GM18907 (cell line): ENCODE results near the gene SLC9A5.

Experiments used
- ATAC-seq: cut with Tn5 transposase; IDR thresholded peaks from one replicate; pipeline ENCODE4 v1.9.1; 2021; ENCODE audit warnings: mild to moderate bottlenecking, moderate library complexity; ENCODE audit not compliant: unreplicated experiment

The SLC9A5 gene

DNA sequence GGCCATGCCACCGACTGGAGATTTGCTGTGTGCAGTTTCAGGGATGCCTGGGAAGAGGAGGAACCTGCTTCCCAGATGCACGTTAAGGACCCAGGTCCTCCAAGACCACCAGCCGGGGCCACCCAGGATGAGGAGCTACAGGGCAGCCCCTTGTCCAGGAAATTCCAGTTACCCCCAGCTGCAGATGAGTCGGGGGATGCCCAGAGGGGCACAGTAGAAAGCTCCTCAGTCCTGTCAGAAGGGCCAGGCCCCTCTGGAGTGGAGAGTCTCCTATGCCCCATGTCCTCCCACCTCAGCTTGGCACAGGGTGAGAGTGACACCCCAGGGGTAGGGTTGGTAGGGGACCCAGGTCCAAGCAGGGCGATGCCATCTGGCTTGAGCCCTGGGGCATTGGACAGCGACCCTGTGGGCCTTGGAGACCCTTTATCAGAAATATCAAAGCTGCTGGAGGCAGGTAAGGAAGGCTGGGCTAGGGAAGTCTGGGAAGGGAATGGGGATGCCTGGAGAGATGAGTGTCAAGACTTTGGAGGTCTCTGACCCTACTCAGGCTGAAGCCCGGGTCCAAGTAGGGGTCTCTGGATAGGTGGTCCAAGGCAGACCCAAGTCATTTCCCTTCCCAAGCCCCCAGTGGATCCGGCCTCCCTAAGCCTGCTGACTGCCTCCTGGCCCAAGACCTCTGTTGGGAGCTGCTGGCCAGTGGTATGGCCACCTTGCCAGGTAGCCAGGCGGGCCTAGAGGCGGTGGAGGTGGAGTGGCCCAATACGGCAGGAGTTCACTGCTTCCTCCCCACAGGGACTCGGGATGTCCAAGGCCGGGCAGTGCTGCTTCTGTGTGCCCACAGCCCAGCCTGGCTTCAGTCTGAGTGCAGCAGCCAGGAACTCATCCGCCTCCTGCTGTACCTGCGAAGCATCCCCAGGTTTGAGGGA, 31.6 kb downstream of the SLC9A5 start:
- no peak for ATAC-seq

DNA sequence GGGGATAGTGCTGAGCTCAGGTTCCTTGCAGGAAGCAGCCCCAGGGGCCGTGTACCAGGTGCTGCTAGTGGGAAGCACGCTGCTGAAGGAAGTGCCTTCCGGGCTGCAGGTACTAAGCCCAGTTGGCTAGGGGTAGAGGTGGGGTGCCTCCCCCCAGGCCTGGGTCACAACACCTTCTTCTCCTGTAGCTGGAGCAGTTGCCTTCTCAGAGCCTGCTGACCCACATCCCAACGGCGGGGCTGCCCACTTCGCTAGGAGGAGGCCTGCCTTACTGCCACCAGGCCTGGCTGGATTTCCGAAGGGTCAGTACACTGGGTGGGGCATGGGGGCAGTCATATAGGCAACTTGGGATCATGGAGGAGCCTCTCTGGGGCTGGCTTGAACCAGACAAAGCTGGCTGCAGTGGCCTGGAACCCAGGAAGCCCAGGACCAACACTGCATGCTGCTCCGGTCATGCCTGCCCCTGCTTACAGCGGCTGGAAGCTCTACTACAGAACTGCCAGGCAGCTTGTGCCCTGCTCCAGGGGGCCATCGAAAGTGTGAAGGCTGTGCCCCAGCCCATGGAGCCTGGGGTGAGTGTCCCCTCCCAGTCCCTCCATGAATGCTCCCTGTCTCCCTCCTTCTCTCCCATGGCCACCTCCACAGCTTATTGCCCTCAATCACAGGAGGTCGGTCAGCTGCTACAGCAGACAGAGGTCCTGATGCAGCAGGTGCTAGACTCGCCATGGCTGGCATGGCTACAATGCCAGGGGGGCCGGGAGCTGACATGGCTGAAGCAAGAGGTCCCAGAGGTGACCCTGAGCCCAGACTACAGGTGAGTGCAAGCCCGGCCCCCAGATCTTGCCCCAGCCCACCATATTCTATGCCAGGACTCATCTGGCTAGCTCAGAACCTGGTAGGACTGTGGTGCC, 33.0 kb downstream of the SLC9A5 start:
- no peak for ATAC-seq

GRCh38 chr16:67282447-67282805, 33.6 kb downstream of the SLC9A5 start:
- ATAC-seq: no peak

DNA sequence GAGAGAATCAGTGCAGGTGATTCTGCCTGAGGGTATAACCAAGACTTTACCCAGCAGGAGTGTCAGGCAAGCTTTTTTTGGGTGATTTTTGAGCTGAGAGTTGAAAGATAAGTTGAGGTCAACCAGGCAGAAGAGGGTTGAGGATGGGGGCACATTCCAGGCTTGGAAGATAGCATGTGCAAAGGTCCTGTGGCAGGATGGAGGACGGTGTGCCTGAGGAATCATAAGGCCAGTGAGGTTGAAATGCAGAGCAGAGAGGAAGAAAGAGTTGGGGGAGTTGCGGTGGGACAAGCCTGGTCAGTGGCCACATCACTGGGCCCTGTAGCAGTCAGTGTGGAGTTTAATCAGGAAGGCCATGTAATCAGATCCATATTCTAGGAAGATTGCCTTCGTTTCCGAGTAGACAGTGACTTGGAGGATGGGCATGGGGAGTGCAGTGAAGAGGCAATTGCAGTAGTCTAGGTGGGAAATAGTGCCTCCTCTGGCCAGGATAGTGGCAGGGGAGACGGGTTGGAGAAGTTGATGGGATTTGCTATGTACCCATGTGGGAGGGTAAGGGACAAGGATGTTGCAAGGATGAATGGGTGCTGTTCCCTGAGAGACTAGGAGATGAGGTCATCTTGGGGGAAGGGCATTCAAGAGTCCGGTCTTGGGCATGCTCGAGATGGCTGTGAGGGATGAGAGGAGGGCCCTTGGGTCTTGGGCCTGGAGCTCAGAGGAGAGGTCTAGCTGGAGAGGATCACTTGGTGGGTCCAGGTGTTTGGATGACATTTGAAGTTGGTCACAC, 34.5 kb downstream of the SLC9A5 start:
- no peak for ATAC-seq

DNA sequence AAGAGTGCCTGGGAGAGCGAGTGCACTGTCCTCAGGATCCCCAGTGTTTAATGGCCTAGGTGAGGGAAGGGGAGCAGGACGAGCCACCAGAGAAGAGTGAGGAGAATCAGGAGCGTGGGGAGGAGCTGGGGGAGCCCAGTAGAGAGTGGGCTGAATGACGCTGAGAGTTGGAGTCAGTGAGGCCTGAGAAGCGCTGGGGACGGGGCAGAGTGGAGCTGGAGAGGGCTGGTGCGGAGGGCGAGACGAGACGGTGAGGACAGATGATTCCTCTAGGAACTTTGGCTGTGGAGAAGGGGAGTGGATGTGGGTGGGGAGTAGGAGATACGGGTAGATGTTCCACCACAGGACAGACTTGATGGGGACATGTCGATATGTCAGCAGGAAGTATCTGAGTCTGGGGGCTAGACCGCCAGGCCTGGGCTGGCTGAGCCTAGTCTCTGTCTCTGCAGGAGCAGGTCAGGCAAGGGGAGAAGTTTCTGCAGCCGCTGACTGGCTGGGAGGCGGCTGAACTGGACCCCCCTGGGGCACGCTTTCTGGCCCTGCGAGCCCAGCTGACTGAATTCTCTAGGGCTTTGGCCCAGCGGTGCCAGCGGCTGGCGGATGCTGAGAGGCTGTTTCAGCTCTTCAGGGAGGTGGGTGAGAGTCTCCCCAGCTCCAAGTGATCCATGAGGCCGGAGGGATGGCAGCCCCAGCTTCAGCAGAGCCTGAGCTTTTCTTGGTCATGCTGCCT, 35.2 kb downstream of the SLC9A5 start:
- no peak for ATAC-seq

DNA sequence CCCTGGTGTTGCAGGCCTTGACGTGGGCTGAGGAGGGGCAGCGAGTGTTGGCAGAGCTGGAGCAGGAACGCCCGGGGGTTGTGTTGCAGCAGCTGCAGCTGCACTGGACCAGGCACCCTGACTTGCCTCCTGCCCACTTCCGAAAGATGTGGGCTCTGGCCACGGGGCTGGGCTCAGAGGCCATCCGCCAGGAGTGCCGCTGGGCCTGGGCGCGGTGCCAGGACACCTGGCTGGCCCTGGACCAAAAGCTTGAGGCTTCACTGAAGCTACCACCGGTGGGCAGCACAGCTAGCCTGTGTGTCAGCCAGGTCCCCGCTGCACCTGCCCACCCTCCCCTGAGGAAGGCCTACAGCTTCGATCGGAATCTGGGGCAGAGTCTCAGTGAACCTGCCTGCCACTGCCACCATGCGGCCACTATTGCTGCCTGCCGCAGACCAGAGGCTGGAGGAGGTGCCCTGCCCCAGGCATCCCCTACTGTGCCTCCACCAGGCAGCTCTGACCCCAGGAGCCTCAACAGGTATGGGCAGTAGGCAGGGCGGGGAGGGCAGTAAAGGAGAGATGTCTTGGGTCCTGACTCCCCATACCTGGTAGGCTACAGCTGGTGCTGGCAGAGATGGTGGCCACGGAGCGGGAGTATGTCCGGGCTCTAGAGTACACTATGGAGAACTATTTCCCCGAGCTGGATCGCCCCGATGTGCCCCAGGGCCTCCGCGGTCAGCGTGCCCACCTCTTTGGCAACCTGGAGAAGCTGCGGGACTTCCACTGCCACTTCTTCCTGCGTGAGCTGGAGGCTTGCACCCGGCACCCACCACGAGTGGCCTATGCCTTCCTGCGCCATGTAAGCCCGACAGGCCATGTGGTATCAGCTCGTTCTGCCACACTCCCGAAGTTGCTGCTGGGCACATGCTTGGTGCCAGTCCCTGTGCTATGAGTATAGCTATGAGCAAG, 36.2 kb downstream of the SLC9A5 start:
- no peak for ATAC-seq

- no peak for ATAC-seq
Measured at GRCh38 chr16:67286441-67287235, 37.9 kb downstream of the SLC9A5 start.

GRCh38 chr16:67287960-67288359, 39.2 kb downstream of the SLC9A5 start:
- ATAC-seq: no peak

DNA sequence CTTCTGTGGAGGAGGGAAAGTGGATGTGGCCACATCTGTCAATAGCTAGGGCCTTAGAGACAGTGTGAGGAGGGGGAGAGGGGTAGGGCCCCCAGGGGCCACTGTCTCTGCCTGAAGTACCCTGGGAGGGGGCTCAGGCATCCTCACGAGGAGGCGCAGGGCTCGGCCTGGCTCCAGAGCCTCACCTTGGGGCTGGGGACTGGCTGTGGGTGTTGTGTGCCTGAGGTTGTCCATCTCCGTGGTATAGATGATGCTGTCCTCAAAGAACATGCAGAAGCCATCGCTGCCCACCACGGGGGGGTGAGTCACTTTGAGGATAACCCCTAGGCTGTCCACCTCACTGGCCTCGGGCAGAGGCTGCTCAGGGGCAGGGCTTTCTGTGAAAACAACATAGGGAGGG, 42.7 kb downstream of the SLC9A5 start:
- no peak for ATAC-seq

DNA sequence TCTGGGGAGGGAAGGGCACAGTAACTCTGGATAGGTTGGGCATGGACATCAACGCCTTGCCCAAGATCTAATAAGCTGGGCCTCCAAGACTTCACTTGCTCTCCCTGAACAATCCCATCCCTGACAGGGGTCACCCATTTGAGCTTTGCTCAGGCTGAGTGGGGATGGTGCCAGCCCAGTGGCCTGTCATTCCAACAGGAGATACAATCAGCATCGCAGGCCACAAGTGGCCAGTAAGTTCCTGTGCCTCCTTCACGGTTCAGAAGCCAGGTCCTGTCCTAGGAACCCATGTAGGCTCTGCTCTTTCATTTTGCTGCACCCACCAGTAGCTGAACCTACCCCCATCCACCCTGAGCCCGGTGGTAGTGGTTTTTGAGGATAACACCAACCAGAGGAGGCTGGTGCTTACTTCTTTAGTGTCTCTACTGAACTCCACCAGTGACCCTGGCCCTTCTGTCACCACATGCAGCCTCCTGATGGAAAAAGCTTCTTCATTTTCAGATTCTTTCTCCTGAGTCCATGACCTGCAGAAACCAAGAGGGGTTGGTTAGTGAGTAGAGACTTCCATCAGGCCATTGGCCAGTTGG, 45.5 kb downstream of the SLC9A5 start:
- ATAC-seq: no peak

DNA sequence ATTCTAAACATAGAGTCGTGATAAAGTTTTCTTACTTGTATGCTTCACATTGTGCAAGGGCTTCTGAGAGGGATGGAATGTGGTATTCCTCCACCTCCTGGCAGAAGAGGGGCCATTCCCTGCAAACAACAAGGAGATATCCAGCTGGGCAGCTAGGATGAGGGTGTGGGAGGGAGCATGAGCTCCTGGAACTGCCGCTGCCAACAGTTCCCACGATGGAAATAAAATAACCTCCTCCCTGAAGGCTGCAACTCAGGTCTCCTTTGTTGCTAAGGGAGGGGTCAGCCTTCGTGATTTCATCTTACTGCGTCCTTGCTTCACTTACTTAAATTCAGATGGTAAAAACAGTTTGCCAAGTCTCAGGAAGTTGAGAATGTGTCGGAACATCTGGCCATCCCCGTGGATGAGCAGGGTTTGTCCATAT, 46.2 kb downstream of the SLC9A5 start:
- no peak for ATAC-seq

GRCh38 chr16:67296420-67296819, 47.6 kb downstream of the SLC9A5 start:
- ATAC-seq: no peak

GRCh38 chr16:67298277-67298676, 49.5 kb downstream of the SLC9A5 start:
- no peak for ATAC-seq

GRCh38 chr16:67299269-67299668, 50.5 kb downstream of the SLC9A5 start:
- no peak for ATAC-seq

- ATAC-seq: no peak
Measured at GRCh38 chr16:67301080-67301782, 52.5 kb downstream of the SLC9A5 start.

GRCh38 chr16:67302076-67302475, 53.3 kb downstream of the SLC9A5 start:
- no peak for ATAC-seq

GRCh38 chr16:67302970-67303369, 54.2 kb downstream of the SLC9A5 start:
- ATAC-seq: no peak
